Kasumi-1 (cell line): ENCODE measurements around the gene IRF5.
"Not testable (repeated sequence)": the region's sequence is repeated elsewhere in the genome, so short reads cannot be mapped to it uniquely, and the experiment has no call there.

Experiments used
- DNase-seq, 2 experiments: peaks; one replicate each; lab custom pipeline; 2025; lab: John Stamatoyannopoulos, UW

IRF5 gene

DNA sequence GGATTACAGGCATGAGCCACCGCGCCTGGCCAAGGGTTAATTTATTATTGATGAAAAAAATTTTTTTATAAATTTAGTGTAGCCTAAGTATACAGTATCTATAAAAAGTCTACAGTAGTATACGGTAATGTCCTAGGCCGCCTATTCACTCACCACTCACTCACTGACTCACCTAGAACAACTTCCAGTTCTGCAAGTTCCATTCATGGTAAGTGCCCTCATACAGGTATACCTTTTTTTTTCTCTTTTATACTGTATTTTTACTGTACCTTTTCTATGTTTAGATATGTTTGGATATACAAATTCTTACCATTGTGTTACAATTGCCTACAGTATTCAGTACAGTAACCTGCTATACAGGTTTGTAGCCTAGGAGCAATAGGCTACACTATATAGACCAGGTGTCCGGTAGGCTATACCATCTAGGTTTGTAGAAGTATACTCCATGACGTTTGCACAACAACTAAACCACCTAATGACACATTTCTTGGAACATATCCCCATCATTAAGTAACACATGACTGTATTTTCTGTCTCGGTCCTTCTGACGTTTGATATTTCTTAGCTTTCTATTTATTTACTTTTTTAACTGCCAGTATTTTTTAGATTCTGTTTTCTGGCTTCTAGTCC is 23.4 kb downstream of the IRF5 start:
- no peak for DNase-seq

DNA sequence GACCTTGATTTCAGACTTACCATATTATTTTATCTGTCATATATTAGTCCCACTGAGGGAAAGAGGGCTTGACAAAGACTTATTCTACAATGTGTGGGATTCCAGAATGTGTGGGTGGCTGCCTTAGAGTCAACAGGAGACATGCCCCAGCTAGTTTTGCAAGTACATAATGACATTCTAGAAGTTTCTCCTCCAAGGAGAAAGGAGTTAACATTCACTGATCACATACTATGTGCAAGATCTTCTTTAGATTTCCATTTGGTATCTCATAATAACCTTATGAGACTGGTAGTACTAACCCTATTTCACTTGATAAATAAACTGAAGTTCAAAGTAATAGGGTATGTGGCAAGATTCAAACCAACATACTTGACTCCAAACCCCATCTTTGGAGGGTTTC is 25.2 kb downstream of the IRF5 start:
- no peak for DNase-seq

DNA sequence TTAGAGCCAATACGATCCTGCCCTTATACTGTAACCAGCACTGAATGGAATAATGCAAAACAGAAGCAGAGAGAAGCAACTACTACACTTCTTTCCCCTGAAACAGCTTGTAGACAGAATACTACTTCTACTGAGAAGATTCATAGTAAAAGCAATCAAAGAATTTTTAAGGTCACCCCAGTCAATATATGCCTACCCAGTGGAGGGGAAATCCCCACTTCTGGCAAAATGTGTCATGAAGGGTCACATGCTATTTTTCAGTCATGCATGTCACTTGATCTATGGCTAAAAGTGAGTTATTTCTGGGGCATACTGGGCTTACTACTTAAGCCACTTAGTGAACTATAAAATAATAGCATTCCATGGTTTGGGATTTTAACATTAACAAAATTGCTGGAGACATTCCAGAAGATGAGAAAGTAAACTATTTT is 25.6 kb downstream of the IRF5 start:
- DNase-seq, result no peak

DNA sequence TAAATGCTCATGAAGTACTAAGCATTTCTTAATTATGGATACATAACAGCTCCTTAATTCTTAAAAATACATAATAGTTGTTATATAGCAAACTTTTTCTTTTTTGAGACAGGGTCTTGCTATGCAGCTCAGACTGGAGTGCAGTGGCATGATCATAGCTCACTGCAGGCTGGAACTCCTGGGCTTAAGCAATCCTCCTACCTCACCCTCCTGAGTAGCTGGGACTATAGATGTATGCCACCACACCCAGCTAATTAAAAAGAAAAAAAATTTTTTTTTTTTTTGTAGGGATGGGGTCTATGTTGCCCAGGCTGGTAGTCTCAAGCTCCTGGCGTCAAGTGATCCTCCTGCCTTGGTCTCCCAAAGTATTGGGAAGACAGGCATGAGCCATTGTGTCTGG is 30.9 kb downstream of the IRF5 start:
- no peak for DNase-seq

DNA sequence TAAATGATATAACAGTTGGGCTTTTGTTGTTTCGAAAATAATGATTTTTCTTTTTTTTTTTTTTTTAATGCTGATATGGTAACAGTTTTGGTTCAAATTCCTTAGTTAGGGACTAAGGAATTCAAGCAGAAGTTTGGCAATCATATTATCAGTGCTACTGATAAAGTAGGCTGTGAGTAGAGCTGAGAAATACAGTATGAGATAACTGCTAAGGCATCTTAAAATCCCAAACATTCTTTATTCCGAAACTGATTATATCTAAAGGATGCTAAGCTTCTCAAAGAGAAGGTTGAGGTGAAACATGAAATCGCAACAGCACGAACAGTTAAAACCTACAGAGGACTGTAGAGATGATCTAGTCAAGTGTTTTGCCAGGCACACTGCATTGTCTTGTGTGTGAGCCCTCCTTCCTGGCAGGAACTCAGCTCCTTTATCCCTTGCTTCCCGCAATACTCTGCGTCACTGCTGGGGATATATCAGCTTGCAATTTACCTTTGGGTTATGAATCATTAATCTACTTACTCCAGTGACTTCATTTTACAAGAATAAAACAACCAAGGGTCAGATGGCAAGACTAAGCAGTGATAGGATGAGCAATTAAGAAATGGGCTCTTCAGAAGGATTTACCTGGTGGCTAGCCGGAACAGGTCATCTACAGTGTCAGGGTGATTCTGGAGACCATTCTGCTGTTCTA is 36.7 kb downstream of the IRF5 start:
- DNase-seq, result no peak

DNA sequence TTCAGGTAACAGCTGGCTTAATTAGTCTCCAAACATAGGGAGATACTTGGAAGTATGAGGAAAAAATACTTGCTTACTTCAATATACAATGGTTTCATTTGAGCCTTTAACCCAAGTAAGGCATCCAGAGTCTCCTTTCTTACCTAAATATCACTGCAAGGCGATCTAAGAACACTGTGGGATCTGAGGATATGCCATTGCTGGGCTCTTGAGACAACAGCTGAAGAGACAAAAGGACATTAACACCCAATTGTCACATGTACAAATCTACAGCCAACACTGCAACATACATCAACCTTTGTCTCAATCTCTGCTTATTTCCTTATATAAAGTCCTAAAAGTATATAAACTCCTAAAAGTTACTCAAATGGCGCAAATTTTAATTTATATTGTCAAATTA is 44.4 kb downstream of the IRF5 start:
- DNase-seq, result no peak

DNA sequence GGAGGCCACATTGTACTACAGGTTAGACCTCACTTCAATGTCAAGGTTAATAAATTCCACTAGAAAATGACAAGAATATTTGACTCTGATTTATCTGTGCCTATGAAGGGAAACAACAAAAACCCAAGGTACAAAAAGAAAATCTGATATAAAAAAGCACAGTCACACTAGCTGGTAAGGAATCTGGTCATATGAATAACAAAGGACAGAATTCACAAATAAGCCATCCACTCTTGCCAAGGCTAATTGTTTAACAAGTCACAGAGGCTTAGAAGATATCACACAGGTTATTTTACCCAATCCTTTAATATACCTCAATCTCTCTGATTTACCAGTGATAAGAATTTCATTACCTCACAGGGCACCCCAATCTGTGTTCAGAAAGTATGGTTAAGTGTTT is 47.9 kb downstream of the IRF5 start:
- no peak for DNase-seq

DNA sequence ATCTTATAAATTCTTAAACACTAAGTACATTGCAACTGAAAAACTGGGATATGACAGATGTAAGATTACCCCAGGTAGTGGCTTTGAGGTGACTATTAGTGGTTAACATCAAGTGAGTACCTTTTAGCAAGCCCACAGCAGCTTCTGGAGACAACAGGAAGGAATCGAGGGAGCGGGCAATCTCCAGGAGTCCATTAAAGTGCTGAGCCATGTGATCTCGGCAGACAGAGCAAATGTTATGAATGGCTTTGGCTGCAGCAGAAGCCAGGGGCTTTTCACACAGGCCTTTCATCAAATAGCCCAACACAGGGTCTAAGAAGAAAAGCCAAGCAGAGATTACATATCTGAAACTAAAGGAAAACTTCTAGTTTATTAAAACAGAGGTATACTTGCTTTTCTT is 48.9 kb downstream of the IRF5 start:
- no peak for DNase-seq

DNA sequence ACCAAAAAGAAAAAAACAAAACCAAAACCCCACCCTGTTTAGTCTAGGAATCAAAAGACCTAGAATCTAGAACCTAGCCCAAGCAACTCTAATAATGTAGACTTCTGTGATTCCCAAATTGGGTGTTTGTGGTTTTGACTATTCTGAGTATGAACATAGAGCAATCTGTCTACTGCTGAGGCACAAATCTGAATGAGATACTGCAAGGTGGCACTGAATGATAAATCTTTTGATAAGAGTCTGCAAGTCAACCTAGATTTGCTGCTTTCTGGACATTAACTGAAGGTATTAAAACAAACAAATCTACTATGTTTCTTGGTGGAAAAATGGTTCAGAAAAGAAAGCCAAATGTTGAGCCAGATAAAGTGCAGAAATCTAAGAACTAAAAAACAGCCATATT is 50.6 kb downstream of the IRF5 start:
- no peak for DNase-seq

DNA sequence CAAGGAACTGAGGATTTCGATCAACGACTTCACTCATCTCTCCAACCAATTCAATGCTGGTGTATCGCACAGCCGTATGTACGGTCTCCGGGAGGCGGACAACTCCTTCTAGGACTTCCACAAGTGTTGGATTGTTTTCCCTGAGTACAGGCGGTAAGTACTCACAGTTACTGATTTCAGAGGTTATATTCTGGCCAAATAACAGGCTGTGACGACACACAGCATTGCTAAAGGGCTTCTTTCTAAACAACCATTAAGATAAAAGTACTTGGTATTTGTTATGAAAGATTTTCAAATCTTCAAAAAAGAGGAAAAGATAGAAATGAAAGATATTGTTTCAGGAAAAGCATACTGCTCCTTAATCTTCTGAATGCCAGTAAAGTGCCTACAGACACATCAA is 52.2 kb downstream of the IRF5 start:
- DNase-seq, result no peak

DNA sequence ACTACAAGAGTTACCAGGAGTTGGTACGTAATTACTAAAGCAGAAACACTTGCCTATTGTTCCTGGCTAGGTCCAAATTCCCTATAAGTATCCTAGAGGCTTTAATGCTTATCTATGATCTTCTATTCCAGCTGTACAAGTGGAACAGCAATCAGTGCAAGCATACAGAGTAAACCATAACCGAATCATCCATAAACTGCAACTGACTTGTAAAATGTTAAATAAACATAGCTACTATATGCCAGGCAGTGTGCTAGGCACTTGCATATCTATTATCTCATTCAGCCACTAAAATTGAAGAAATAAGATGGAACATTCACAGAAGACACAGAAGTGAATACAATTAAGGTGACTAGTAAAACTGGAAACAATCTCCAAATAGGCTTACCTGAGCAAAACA is 55.7 kb downstream of the IRF5 start:
- DNase-seq, result no peak

DNA sequence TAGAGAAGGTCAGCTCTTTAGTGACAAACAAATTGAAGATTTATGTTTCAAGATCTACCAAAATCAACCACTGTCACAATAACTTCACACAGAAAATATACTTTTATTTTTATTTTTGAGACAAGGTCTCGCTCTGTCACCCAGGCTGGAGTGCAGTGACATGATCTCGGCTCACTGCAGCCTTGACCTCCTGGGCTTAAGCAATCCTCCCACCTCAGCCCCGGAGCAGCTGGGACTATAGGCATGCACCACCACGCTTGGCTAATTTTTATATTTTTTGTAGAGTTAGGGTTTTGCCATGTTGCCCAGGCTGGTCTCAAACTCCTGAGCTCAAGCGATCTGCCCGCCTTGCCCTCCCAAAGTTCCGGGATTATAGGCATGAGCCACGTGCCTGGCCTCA is 56.8 kb downstream of the IRF5 start:
- not testable (repeated sequence) for DNase-seq

DNA sequence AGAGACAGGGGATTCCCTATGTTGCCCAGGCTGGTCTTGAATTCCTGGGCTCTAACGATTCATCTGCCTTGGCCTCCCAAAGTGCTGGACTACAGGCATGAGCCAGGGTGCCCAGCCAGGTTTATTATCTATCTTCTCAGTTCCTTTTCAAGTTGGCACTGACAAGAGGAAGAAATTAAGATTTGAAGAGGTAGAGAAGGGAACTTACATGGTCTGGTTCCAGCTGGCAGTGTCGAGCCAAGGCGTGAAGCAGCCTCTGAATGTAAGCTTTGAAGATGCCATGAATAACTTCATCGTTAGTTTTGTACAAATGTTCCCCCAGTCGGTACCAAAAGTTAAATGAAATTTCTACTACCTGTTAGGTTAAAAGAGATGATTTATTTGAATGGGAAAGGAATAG is 59.5 kb downstream of the IRF5 start:
- DNase-seq, result no peak
